ENCODE data around the gene HYAL3.

DNA sequence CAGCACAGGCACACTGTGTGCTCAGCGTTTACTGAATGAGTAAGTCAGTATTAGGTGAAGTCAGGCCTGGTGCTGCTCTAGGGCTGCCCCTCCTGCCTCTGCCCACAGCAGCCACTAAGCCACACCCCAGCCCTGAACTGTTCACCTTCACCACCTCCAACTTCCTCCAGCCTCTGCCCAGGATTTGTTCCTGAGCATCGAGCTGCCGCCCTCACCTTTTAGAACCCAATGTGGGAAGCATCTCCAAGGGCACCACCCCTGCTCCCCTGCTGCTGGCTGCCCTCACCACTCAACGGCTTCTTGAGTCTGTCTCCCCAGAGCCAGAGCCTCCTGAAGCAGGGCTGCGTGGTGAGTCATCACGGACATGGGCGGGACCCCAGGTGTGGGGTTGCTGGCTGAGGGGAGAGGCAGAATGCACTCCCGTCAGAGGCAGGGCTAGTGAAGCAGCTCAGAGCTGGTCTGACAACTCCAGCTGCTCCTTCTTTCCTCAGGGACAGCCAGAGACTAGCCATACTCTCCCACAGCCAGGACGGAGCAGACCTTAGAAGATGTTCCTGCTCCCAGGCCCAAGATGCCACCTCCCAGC, 17.5 kb upstream of the HYAL3 start:
- TF ChIP-seq, protein P1, sequence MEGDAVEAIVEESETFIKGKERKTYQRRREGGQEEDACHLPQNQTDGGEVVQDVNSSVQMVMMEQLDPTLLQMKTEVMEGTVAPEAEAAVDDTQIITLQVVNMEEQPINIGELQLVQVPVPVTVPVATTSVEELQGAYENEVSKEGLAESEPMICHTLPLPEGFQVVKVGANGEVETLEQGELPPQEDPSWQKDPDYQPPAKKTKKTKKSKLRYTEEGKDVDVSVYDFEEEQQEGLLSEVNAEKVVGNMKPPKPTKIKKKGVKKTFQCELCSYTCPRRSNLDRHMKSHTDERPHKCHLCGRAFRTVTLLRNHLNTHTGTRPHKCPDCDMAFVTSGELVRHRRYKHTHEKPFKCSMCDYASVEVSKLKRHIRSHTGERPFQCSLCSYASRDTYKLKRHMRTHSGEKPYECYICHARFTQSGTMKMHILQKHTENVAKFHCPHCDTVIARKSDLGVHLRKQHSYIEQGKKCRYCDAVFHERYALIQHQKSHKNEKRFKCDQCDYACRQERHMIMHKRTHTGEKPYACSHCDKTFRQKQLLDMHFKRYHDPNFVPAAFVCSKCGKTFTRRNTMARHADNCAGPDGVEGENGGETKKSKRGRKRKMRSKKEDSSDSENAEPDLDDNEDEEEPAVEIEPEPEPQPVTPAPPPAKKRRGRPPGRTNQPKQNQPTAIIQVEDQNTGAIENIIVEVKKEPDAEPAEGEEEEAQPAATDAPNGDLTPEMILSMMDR (IDR thresholded peaks at IDR 0.05; ENCODE audit: insufficient read depth, low read length, poor library complexity, severe bottlenecking) = no peak
- no peak for TF ChIP-seq EZH2phosphoT487 (conservative IDR thresholded peaks at IDR 0.05; ENCODE audit: low read length)
